ENCODE results near the gene DYNC2H1. TPM values are rescaled to one million over a fixed set of nuclear protein-coding genes. Genes with fewer than 3 reads are reported as not detected.

Gene DYNC2H1
- polyA plus RNA-seq, 2 donors: 4.5 to 6.0 TPM

GRCh38 chr11:103315248-103315647 lies 206.0 kb downstream of the DYNC2H1 start:
- no peak overlapping the region for H3K4me3 ChIP-seq (ENCODE audit: low read depth in 1 of 2, low read length in 2 of 2)

GRCh38 chr11:103317118-103317517 lies 207.9 kb downstream of the DYNC2H1 start:
- H3K4me3 ChIP-seq (ENCODE audit: low read depth in 1 of 2, low read length in 2 of 2): no peak overlapping the region
- H3K36me3 ChIP-seq (ENCODE audit: control insufficient read depth in 2 of 2, insufficient read depth in 2 of 2, low read length in 1 of 2): no peaks in the 10 kb centered on the region
- no peak overlapping the region for H3K27ac ChIP-seq (ENCODE audit: low read depth in 2 of 2, low read length in 1 of 2)
- no peaks in the 10 kb centered on the region for H3K9me3 ChIP-seq (ENCODE audit: control insufficient read depth in 2 of 2, insufficient read depth in 1 of 2, low read depth in 1 of 2, low read length in 1 of 2)
- H3K4me1 ChIP-seq (ENCODE audit: control insufficient read depth in 2 of 2, insufficient read depth in 2 of 2, low read length in 1 of 2): no peaks in the 10 kb centered on the region
- WGBS, 2 donors: 57 to 63% methylated on average over 3 of the region's 3 CpGs
- no peaks in the 10 kb centered on the region for H3K27me3 ChIP-seq (ENCODE audit: control insufficient read depth in 1 of 2, insufficient read depth in 2 of 2, low read length in 2 of 2)

More at GRCh38 chr11:103315248-103315647, 206.0 kb downstream of the DYNC2H1 start:
- Histone ChIP-seq H3K27me3 (ENCODE audit: control insufficient read depth in 1 of 2, insufficient read depth in 2 of 2, low read length in 2 of 2) (no peaks in the 10 kb centered on the region), H3K9me3 (ENCODE audit: control insufficient read depth in 2 of 2, insufficient read depth in 1 of 2, low read depth in 1 of 2, low read length in 1 of 2) (no peaks in the 10 kb centered on the region), H3K27ac (ENCODE audit: low read depth in 2 of 2, low read length in 1 of 2) (no peak overlapping the region), H3K36me3 (ENCODE audit: control insufficient read depth in 2 of 2, insufficient read depth in 2 of 2, low read length in 1 of 2) (no peaks in the 10 kb centered on the region), H3K4me1 (ENCODE audit: control insufficient read depth in 2 of 2, insufficient read depth in 2 of 2, low read length in 1 of 2) (no peaks in the 10 kb centered on the region)
- WGBS, 2 donors: 81 to 83% methylated on average over 3 of the region's 3 CpGs

- no peak overlapping the region for H3K27ac ChIP-seq (ENCODE audit: low read depth in 2 of 2, low read length in 1 of 2)
- H3K4me3 ChIP-seq (ENCODE audit: low read depth in 1 of 2, low read length in 2 of 2): no peak overlapping the region
- H3K36me3 ChIP-seq (ENCODE audit: control insufficient read depth in 2 of 2, insufficient read depth in 2 of 2, low read length in 1 of 2): no peaks in the 10 kb centered on the region
- no peaks in the 10 kb centered on the region for H3K27me3 ChIP-seq (ENCODE audit: control insufficient read depth in 1 of 2, insufficient read depth in 2 of 2, low read length in 2 of 2)
- H3K4me1 ChIP-seq (ENCODE audit: control insufficient read depth in 2 of 2, insufficient read depth in 2 of 2, low read length in 1 of 2): no peaks in the 10 kb centered on the region
- 54 to 58% methylated on average over 6 of the region's 6 CpGs for WGBS, 2 donors
- no peaks in the 10 kb centered on the region for H3K9me3 ChIP-seq (ENCODE audit: control insufficient read depth in 2 of 2, insufficient read depth in 1 of 2, low read depth in 1 of 2, low read length in 1 of 2)
These were observed 213.6 kb downstream of the DYNC2H1 start for GRCh38 chr11:103322821-103323220.

- Histone ChIP-seq H3K36me3 (ENCODE audit: control insufficient read depth in 2 of 2, insufficient read depth in 2 of 2, low read length in 1 of 2) (no peaks in the 10 kb centered on the region), H3K4me3 (ENCODE audit: low read depth in 1 of 2, low read length in 2 of 2) (no peak overlapping the region), H3K27ac (ENCODE audit: low read depth in 2 of 2, low read length in 1 of 2) (no peak overlapping the region), H3K9me3 (ENCODE audit: control insufficient read depth in 2 of 2, insufficient read depth in 1 of 2, low read depth in 1 of 2, low read length in 1 of 2) (no peaks in the 10 kb centered on the region), H3K4me1 (ENCODE audit: control insufficient read depth in 2 of 2, insufficient read depth in 2 of 2, low read length in 1 of 2) (no peaks in the 10 kb centered on the region), H3K27me3 (ENCODE audit: control insufficient read depth in 1 of 2, insufficient read depth in 2 of 2, low read length in 2 of 2) (no peaks in the 10 kb centered on the region)
- 63 to 78% methylated on average over 7 of the region's 7 CpGs for WGBS, 2 donors
These were observed 216.5 kb downstream of the DYNC2H1 start for GRCh38 chr11:103325686-103326069.

- H3K9me3 ChIP-seq (ENCODE audit: control insufficient read depth in 2 of 2, insufficient read depth in 1 of 2, low read depth in 1 of 2, low read length in 1 of 2): no peaks in the 10 kb centered on the region
- no peaks in the 10 kb centered on the region for H3K4me1 ChIP-seq (ENCODE audit: control insufficient read depth in 2 of 2, insufficient read depth in 2 of 2, low read length in 1 of 2)
- no peak overlapping the region for H3K27ac ChIP-seq (ENCODE audit: low read depth in 2 of 2, low read length in 1 of 2)
These were observed 217.0 kb downstream of the DYNC2H1 start for GRCh38 chr11:103326070-103326794.

GRCh38 chr11:103327721-103328120 lies 218.5 kb downstream of the DYNC2H1 start:
- Histone ChIP-seq H3K36me3 (ENCODE audit: control insufficient read depth in 2 of 2, insufficient read depth in 2 of 2, low read length in 1 of 2) (no peaks in the 10 kb centered on the region), H3K27ac (ENCODE audit: low read depth in 2 of 2, low read length in 1 of 2) (no peak overlapping the region), H3K9me3 (ENCODE audit: control insufficient read depth in 2 of 2, insufficient read depth in 1 of 2, low read depth in 1 of 2, low read length in 1 of 2) (no peaks in the 10 kb centered on the region), H3K27me3 (ENCODE audit: control insufficient read depth in 1 of 2, insufficient read depth in 2 of 2, low read length in 2 of 2) (no peaks in the 10 kb centered on the region), H3K4me1 (ENCODE audit: control insufficient read depth in 2 of 2, insufficient read depth in 2 of 2, low read length in 1 of 2) (no peaks in the 10 kb centered on the region), H3K4me3 (ENCODE audit: low read depth in 1 of 2, low read length in 2 of 2) (no peak overlapping the region)
- 84 to 90% methylated on average over 5 of the region's 5 CpGs for WGBS, 2 donors

More at GRCh38 chr11:103326070-103326794, 217.0 kb downstream of the DYNC2H1 start:
- 76 to 80% methylated on average over 25 of the region's 25 CpGs for WGBS, 2 donors
- Histone ChIP-seq H3K4me3 (ENCODE audit: low read depth in 1 of 2, low read length in 2 of 2) (no peak overlapping the region), H3K27me3 (ENCODE audit: control insufficient read depth in 1 of 2, insufficient read depth in 2 of 2, low read length in 2 of 2) (no peaks in the 10 kb centered on the region), H3K36me3 (ENCODE audit: control insufficient read depth in 2 of 2, insufficient read depth in 2 of 2, low read length in 1 of 2) (no peaks in the 10 kb centered on the region)

- H3K27me3 ChIP-seq (ENCODE audit: control insufficient read depth in 1 of 2, insufficient read depth in 2 of 2, low read length in 2 of 2): no peaks in the 10 kb centered on the region
- H3K36me3 ChIP-seq (ENCODE audit: control insufficient read depth in 2 of 2, insufficient read depth in 2 of 2, low read length in 1 of 2): no peaks in the 10 kb centered on the region
- H3K4me3 ChIP-seq (ENCODE audit: low read depth in 1 of 2, low read length in 2 of 2): no peak overlapping the region
- H3K27ac ChIP-seq (ENCODE audit: low read depth in 2 of 2, low read length in 1 of 2): no peak overlapping the region
- no peaks in the 10 kb centered on the region for H3K9me3 ChIP-seq (ENCODE audit: control insufficient read depth in 2 of 2, insufficient read depth in 1 of 2, low read depth in 1 of 2, low read length in 1 of 2)
- 78 to 85% methylated on average over 6 of the region's 6 CpGs for WGBS, 2 donors
- H3K4me1 ChIP-seq (ENCODE audit: control insufficient read depth in 2 of 2, insufficient read depth in 2 of 2, low read length in 1 of 2): no peaks in the 10 kb centered on the region
These were observed 223.2 kb downstream of the DYNC2H1 start for GRCh38 chr11:103332409-103332808.

- H3K36me3 ChIP-seq (ENCODE audit: control insufficient read depth in 2 of 2, insufficient read depth in 2 of 2, low read length in 1 of 2): no peaks in the 10 kb centered on the region
- H3K27ac ChIP-seq (ENCODE audit: low read depth in 2 of 2, low read length in 1 of 2): no peak overlapping the region
- no peaks in the 10 kb centered on the region for H3K4me1 ChIP-seq (ENCODE audit: control insufficient read depth in 2 of 2, insufficient read depth in 2 of 2, low read length in 1 of 2)
- no peaks in the 10 kb centered on the region for H3K27me3 ChIP-seq (ENCODE audit: control insufficient read depth in 1 of 2, insufficient read depth in 2 of 2, low read length in 2 of 2)
- WGBS, 2 donors: 73 to 83% methylated on average over 2 of the region's 2 CpGs
- no peaks in the 10 kb centered on the region for H3K9me3 ChIP-seq (ENCODE audit: control insufficient read depth in 2 of 2, insufficient read depth in 1 of 2, low read depth in 1 of 2, low read length in 1 of 2)
- no peak overlapping the region for H3K4me3 ChIP-seq (ENCODE audit: low read depth in 1 of 2, low read length in 2 of 2)
These were observed 229.6 kb downstream of the DYNC2H1 start for GRCh38 chr11:103338621-103339484.

- Histone ChIP-seq H3K4me1 (ENCODE audit: control insufficient read depth in 2 of 2, insufficient read depth in 2 of 2, low read length in 1 of 2) (no peaks in the 10 kb centered on the region), H3K27ac (ENCODE audit: low read depth in 2 of 2, low read length in 1 of 2) (no peak overlapping the region), H3K27me3 (ENCODE audit: control insufficient read depth in 1 of 2, insufficient read depth in 2 of 2, low read length in 2 of 2) (no peaks in the 10 kb centered on the region), H3K9me3 (ENCODE audit: control insufficient read depth in 2 of 2, insufficient read depth in 1 of 2, low read depth in 1 of 2, low read length in 1 of 2) (no peaks in the 10 kb centered on the region), H3K4me3 (ENCODE audit: low read depth in 1 of 2, low read length in 2 of 2) (no peak overlapping the region), H3K36me3 (ENCODE audit: control insufficient read depth in 2 of 2, insufficient read depth in 2 of 2, low read length in 1 of 2) (no peaks in the 10 kb centered on the region)
- 84 to 89% methylated on average over 6 of the region's 6 CpGs for WGBS, 2 donors
These were observed 230.2 kb downstream of the DYNC2H1 start for GRCh38 chr11:103339485-103339857.
